ENCODE measurements around the gene INO80B. TPM values are rescaled to one million over a fixed set of nuclear protein-coding genes. Genes with fewer than 3 reads are reported as not detected.
A peak's percentile ranks its signal among the peaks of the same experiment; 100 is the strongest.

Gene INO80B
- total RNA-seq, 1 experiment from 2014 or later: 26.5 TPM

GRCh38 chr2:74457129-74457548 lies 2.3 kb downstream of the INO80B start:
- H3K4me1 ChIP-seq (ENCODE audit: control insufficient read depth, insufficient read depth, low read length): peaks cover 20% of the 10 kb centered on the region
- no peak for ATAC-seq
- H3K27ac ChIP-seq (ENCODE audit: low read length): peak overlapping the region; percentile 65
- H3K4me3 ChIP-seq (ENCODE audit: low read depth in 2 of 2, low read length in 2 of 2): peak overlapping the region; percentile 91 to 100
- intact Hi-C loops (cut with micrococcal nuclease; ENCODE audit: unreplicated experiment) (no loop called here), in situ Hi-C loops (cut with HindIII; ENCODE audit: low pct_unique_long_range_greater_than_20kb, low sequenced_read_pairs) (no loop called here)
- H3K27me3 ChIP-seq (ENCODE audit: control insufficient read depth, insufficient read depth, low read length): no peaks in the 10 kb centered on the region
- BruUV-seq (replicated peaks): no TSS peak
- peaks cover 4% of the 10 kb centered on the region; the same call in 1 of the 2 replicates for H3K36me3 ChIP-seq (ENCODE audit: control insufficient read depth, insufficient read depth, low read length)
- TF ChIP-seq CTCF (IDR thresholded peaks at IDR 0.05) (no peak), POLR2AphosphoS5 (IDR thresholded peaks at IDR 0.05; ENCODE audit: low read depth, low read length) (no peak), SIN3A (IDR thresholded peaks at IDR 0.05; ENCODE audit: borderline replicate concordance, insufficient read depth, low read depth, low read length) (no peak), REST (IDR thresholded peaks at IDR 0.05; ENCODE audit: insufficient read depth in 1 of 2, low read depth in 2 of 2, low read length in 1 of 2) (no peak), TCF7L2 (IDR thresholded peaks at IDR 0.05; ENCODE audit: low read depth, low read length) (no peak)
- no peaks in the 10 kb centered on the region for H3K9me3 ChIP-seq (ENCODE audit: control insufficient read depth, insufficient read depth, low read depth, low read length)
- DNase-seq (ENCODE audit: low read depth, low spot score): no peak
- ChIA-PET POLR2A (no interaction called here), CTCF (no interaction called here)

GRCh38 chr2:74457549-74458131 lies 2.8 kb downstream of the INO80B start:
- CTCF ChIA-PET: no interaction called here
- peak; percentile 59; the same call in 1 of the 2 replicates for TF ChIP-seq POLR2AphosphoS5 (IDR thresholded peaks at IDR 0.05; ENCODE audit: low read depth, low read length)
- TF ChIP-seq REST (IDR thresholded peaks at IDR 0.05; ENCODE audit: insufficient read depth in 1 of 2, low read depth in 2 of 2, low read length in 1 of 2): no peak
- BruUV-seq (replicated peaks): no TSS peak
- intact Hi-C loops (cut with micrococcal nuclease; ENCODE audit: unreplicated experiment): no loop called here
- Histone ChIP-seq H3K36me3 (ENCODE audit: control insufficient read depth, insufficient read depth, low read length) (peaks cover 4% of the 10 kb centered on the region; the same call in 1 of the 2 replicates), H3K4me1 (ENCODE audit: control insufficient read depth, insufficient read depth, low read length) (peaks cover 20% of the 10 kb centered on the region), H3K4me3 (ENCODE audit: low read depth in 2 of 2, low read length in 2 of 2) (peak overlapping the region; percentile 91 to 100), H3K9me3 (ENCODE audit: control insufficient read depth, insufficient read depth, low read depth, low read length) (no peaks in the 10 kb centered on the region), H3K27me3 (ENCODE audit: control insufficient read depth, insufficient read depth, low read length) (no peaks in the 10 kb centered on the region), H3K27ac (ENCODE audit: low read length) (peak overlapping the region; percentile 90)
- in situ Hi-C loops (cut with HindIII; ENCODE audit: low pct_unique_long_range_greater_than_20kb, low sequenced_read_pairs): no loop called here
- ATAC-seq (peak; percentile 64), DNase-seq (ENCODE audit: low read depth, low spot score) (no peak)
- POLR2A ChIA-PET: interaction anchor here (0.6 to 1.2 kb wide), 3 partner anchors 17 to 43 kb away, joined by 3 to 4 read pairs (median 3); no protein-coding TSS in a partner anchor
